Smooth muscle cell (in vitro differentiated cells): ENCODE data around the gene ARHGAP18. TPM values are rescaled to one million over a fixed set of nuclear protein-coding genes. Genes with fewer than 3 reads are reported as not detected.

Experiments
- DNase-seq: peaks from one replicate; lab custom pipeline; 2025; ENCODE audit not compliant: unreplicated experiment; lab: John Stamatoyannopoulos, UW
- H2AFZ ChIP-seq: fragments of 200-600 bp; sonication (generic); 2 replicates; pipeline ENCODE4 v1.6.0; 2016; ENCODE audit warnings: antibody characterized with exemption, low read depth, mild to moderate bottlenecking
- H3F3A ChIP-seq: fragments of 200-600 bp; sonication (generic); 2 replicates; pipeline ENCODE4 v1.6.0; 2017; ENCODE audit warnings: antibody characterized with exemption, low read depth
- H3K27ac ChIP-seq: fragments of 200-600 bp; sonication (generic); 2 replicates; pipeline ENCODE4 v1.5.1; 2016; ENCODE audit warnings: low read depth, mild to moderate bottlenecking
- H3K27me3 ChIP-seq: fragments of 200-600 bp; sonication (generic); 2 replicates; pipeline ENCODE4 v1.6.1; 2016; ENCODE audit warnings: low read depth, mild to moderate bottlenecking
- H3K36me3 ChIP-seq: fragments of 200-600 bp; sonication (generic); 2 replicates; pipeline ENCODE4 v1.5.1; 2016; ENCODE audit warnings: low read depth
- H3K4me1 ChIP-seq: fragments of 200-600 bp; sonication (generic); 2 replicates; pipeline ENCODE4 v1.5.1; 2016; ENCODE audit warnings: low read depth
- H3K4me2 ChIP-seq: fragments of 200-600 bp; sonication (generic); 2 replicates; pipeline ENCODE4 v1.6.0; 2016; ENCODE audit warnings: mild to moderate bottlenecking
- H3K4me3 ChIP-seq: fragments of 200-600 bp; sonication (generic); 2 replicates; pipeline ENCODE4 v1.5.1; 2016; ENCODE audit warnings: mild to moderate bottlenecking
- H3K79me2 ChIP-seq: fragments of 200-600 bp; sonication (generic); 2 replicates; pipeline ENCODE4 v1.6.0; 2016; ENCODE audit warnings: low read depth, mild to moderate bottlenecking
- H3K9ac ChIP-seq: fragments of 200-600 bp; sonication (generic); 2 replicates; pipeline ENCODE4 v1.6.0; 2016; ENCODE audit warnings: low read depth
- H3K9me3 ChIP-seq: fragments of 200-600 bp; sonication (generic); replicated peaks from 2 replicates; pipeline ENCODE4 v1.5.1; 2016; ENCODE audit warnings: low read depth
- H4K20me1 ChIP-seq: fragments of 200-600 bp; sonication (generic); 2 replicates; pipeline ENCODE4 v1.6.0; 2016; ENCODE audit warnings: low read depth
- whole genome bisulfite sequencing: methylation state at CpG from one replicate; pipeline ENCODE4 v1.1.7; 2016; ENCODE audit warnings: low lambda C conversion rate; 5-methylcytosine and 5-hydroxymethylcytosine counted together
- polyA plus RNA-seq: library from polyadenylated mRNA; unstranded; fragments of >200 nt; fragmentation: Nextera tagmentation; extraction: Ambion mirVana; gene quantifications from 2 replicates; pipeline ENCODE4 v1.2.1, GENCODE V29; 2016
- total RNA-seq: library from RNA; depleted of rRNA; stranded (reverse); fragments of >200 nt; gene quantifications from 2 replicates; pipeline ENCODE4 v1.2.3, GENCODE V29; 2014
- TF ChIP-seq, protein P1 (sequence below): fragments of 200-600 bp; sonication (generic); IDR thresholded peaks from 2 replicates; pipeline ENCODE4 v1.5.1; 2017; ENCODE audit warnings: borderline replicate concordance, mild to moderate bottlenecking, antibody characterized with exemption; ENCODE audit not compliant: insufficient read depth, poor library complexity, severe bottlenecking

Gene ARHGAP18, protein sequence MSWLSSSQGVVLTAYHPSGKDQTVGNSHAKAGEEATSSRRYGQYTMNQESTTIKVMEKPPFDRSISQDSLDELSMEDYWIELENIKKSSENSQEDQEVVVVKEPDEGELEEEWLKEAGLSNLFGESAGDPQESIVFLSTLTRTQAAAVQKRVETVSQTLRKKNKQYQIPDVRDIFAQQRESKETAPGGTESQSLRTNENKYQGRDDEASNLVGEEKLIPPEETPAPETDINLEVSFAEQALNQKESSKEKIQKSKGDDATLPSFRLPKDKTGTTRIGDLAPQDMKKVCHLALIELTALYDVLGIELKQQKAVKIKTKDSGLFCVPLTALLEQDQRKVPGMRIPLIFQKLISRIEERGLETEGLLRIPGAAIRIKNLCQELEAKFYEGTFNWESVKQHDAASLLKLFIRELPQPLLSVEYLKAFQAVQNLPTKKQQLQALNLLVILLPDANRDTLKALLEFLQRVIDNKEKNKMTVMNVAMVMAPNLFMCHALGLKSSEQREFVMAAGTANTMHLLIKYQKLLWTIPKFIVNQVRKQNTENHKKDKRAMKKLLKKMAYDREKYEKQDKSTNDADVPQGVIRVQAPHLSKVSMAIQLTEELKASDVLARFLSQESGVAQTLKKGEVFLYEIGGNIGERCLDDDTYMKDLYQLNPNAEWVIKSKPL
- 9.6 and 10.7 TPM in 2 replicates for total RNA-seq
- polyA plus RNA-seq = 3.2 and 3.5 TPM in 2 replicates

GRCh38 chr6:129709769-129710449 lies at the start of gene ARHGAP18:
Gene ARHGAP18 (minus strand): TSS chr6:129710177. CDS start chr6:129710136, 41 bp downstream.
- H3K4me3 ChIP-seq = peak within 1 kb of the TSS; percentile 68
- H3K4me2 ChIP-seq = peak within 1 kb of the TSS; percentile 91
- H4K20me1 ChIP-seq = no peaks in the 10 kb centered on the region
- DNase-seq = peak; percentile 72
- H3K27me3 ChIP-seq = no peaks in the 10 kb centered on the region
- no peaks in the 10 kb centered on the region for H3K36me3 ChIP-seq
- H3K9me3 ChIP-seq = no peaks in the 10 kb centered on the region
- TF ChIP-seq, protein P1, sequence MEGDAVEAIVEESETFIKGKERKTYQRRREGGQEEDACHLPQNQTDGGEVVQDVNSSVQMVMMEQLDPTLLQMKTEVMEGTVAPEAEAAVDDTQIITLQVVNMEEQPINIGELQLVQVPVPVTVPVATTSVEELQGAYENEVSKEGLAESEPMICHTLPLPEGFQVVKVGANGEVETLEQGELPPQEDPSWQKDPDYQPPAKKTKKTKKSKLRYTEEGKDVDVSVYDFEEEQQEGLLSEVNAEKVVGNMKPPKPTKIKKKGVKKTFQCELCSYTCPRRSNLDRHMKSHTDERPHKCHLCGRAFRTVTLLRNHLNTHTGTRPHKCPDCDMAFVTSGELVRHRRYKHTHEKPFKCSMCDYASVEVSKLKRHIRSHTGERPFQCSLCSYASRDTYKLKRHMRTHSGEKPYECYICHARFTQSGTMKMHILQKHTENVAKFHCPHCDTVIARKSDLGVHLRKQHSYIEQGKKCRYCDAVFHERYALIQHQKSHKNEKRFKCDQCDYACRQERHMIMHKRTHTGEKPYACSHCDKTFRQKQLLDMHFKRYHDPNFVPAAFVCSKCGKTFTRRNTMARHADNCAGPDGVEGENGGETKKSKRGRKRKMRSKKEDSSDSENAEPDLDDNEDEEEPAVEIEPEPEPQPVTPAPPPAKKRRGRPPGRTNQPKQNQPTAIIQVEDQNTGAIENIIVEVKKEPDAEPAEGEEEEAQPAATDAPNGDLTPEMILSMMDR = no peak
- H3K79me2 ChIP-seq = peaks cover 5% of the 10 kb centered on the region
- H2AFZ ChIP-seq = peak within 1 kb of the TSS; percentile 95
- peaks cover 6% of the 10 kb centered on the region for H3F3A ChIP-seq
- peak within 1 kb of the TSS; percentile 58 for H3K9ac ChIP-seq
- 2% methylated on average over 23 of the region's 23 CpGs for WGBS
- H3K4me1 ChIP-seq = peaks cover 15% of the 10 kb centered on the region
- peak within 1 kb of the TSS; percentile 80 for H3K27ac ChIP-seq

DNA sequence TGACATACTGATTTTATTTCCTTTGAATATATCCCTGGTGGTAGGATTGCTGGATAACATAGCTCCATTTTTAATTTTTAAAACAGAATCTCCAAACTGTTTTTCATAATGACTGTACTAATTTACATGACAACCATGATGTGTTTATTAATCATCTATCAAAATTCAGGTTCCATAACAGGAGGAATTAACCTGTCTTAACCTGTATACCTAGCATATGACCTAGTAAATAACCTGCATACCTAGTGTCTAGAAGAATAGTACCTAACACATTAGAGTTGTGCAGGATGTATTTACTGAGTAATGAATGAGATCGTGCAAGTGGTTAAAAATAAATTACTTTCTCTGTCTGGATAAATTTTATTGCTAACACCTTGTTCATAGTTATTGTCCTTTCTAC lies 45.8 kb upstream of the ARHGAP18 start:
- no peaks in the 10 kb centered on the region for H3K36me3 ChIP-seq
- no peaks in the 10 kb centered on the region for H3K4me1 ChIP-seq
- no peaks in the 10 kb centered on the region for H3K79me2 ChIP-seq
- TF ChIP-seq, protein P1 = no peak
- no peak overlapping the region for H3K27ac ChIP-seq
- H4K20me1 ChIP-seq = no peaks in the 10 kb centered on the region
- H3K9ac ChIP-seq = no peak overlapping the region
- WGBS = 83% methylated on average over 1 of the region's 1 CpG
- no peaks in the 10 kb centered on the region for H3F3A ChIP-seq
- no peak overlapping the region for H3K4me3 ChIP-seq
- no peak overlapping the region for H3K4me2 ChIP-seq
- H2AFZ ChIP-seq = no peak overlapping the region
- no peaks in the 10 kb centered on the region for H3K9me3 ChIP-seq
- DNase-seq = no peak
- H3K27me3 ChIP-seq = no peaks in the 10 kb centered on the region

DNA sequence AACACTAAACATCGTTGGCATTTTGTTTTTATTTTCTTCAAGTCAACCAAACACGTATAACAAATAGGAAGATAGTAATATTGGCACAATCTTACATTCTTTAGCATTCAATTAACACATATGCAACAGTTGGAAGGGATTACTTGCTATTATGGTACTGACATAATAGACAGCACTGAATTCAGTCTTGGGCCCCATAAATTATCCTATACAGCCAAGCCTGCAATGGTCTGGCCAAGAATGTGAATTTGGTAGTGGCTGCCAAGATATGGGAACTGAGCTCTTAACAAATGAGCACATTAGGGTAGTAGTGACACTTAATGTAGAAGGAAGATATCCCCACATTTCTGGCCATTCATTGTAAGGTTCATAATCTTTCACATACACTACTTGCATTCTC lies 44.8 kb upstream of the ARHGAP18 start:
- DNase-seq = no peak
- no peak overlapping the region for H2AFZ ChIP-seq

More for the DNA sequence above, 44.8 kb upstream of the ARHGAP18 start:
- H3K79me2 ChIP-seq = no peaks in the 10 kb centered on the region
- H3K9ac ChIP-seq = no peak overlapping the region
- H3K27ac ChIP-seq = no peak overlapping the region
- no peaks in the 10 kb centered on the region for H3K27me3 ChIP-seq
- H3K36me3 ChIP-seq = no peaks in the 10 kb centered on the region
- WGBS = 91% methylated on average over 2 of the region's 2 CpGs
- no peaks in the 10 kb centered on the region for H3F3A ChIP-seq
- no peak overlapping the region for H3K4me3 ChIP-seq
- H3K4me2 ChIP-seq = no peak overlapping the region
- no peaks in the 10 kb centered on the region for H4K20me1 ChIP-seq
- H3K9me3 ChIP-seq = no peaks in the 10 kb centered on the region
- H3K4me1 ChIP-seq = no peaks in the 10 kb centered on the region
- TF ChIP-seq, protein P1 = no peak
